CD4-positive, alpha-beta T cell (primary cell): ENCODE data around the gene KCNQ1. TPM values are rescaled to one million over a fixed set of nuclear protein-coding genes. Genes with fewer than 3 reads are reported as not detected.

ENCODE experiments used
- ATAC-seq: fragments of 200-7000 bp; cut with Tn5 transposase; one replicate; pipeline ENCODE4 v1.10.0; 2022; ENCODE audit warnings: mild to moderate bottlenecking; ENCODE audit not compliant: poor library complexity
- CTCF ChIA-PET: fragments of 350-600 bp; sonication (Branson Sonifier 250); formaldehyde crosslinking; loops from one replicate; lab custom pipeline; 2021; ENCODE audit warnings: antibody characterized with exemption, inconsistent platforms; lab: Charles Lee
- POLR2A ChIA-PET: fragments of 350-600 bp; sonication (Branson Sonifier 250); formaldehyde crosslinking; loops from one replicate; lab custom pipeline; 2021; ENCODE audit warnings: antibody characterized with exemption, inconsistent platforms; lab: Charles Lee
- DNase-seq, 14 experiments: peaks; one replicate each; pipeline ENCODE4 v3.0.0-alpha.2; 2013 to 2020; ENCODE audit warnings: mixed read lengths in 2 of 14
- H3K27ac ChIP-seq, 2 donors: one replicate each; pipeline versions ENCODE4 v1.5.1 to v1.7.0; 2013; ENCODE audit warnings: low read length in 2 of 2, low read depth in 1 of 2, mild to moderate bottlenecking in 1 of 2
- H3K27me3 ChIP-seq, 2 experiments: 1 replicate in 1 of 2; 2 replicates in 1 of 2; pipeline versions ENCODE4 v1.6.1 to v1.7.0; 2013; ENCODE audit warnings: low read length in 2 of 2, control low read depth in 1 of 2, mild to moderate bottlenecking in 1 of 2, moderate library complexity in 1 of 2; ENCODE audit not compliant: insufficient read depth in 2 of 2, control insufficient read depth in 1 of 2
- H3K36me3 ChIP-seq: one replicate; pipeline ENCODE4 v1.6.1; 2013; ENCODE audit warnings: low read length, control low read depth; ENCODE audit not compliant: insufficient read depth
- H3K4me1 ChIP-seq: one replicate; pipeline ENCODE4 v1.6.1; 2013; ENCODE audit warnings: low read length, control low read depth; ENCODE audit not compliant: insufficient read depth
- H3K4me3 ChIP-seq: one replicate; pipeline ENCODE4 v1.5.1; 2013; ENCODE audit warnings: mild to moderate bottlenecking, low read length, moderate library complexity
- H3K9me3 ChIP-seq, 2 experiments: 1 replicate in 1 of 2; 2 replicates in 1 of 2; pipeline versions ENCODE4 v1.6.1 to v1.7.0; 2013; ENCODE audit warnings: low read length in 2 of 2, mild to moderate bottlenecking in 2 of 2, control low read depth in 1 of 2, moderate library complexity in 1 of 2; ENCODE audit not compliant: control insufficient read depth in 1 of 2, insufficient read depth in 1 of 2
- H3K27ac Mint-ChIP-seq: one replicate; pipeline ENCODE4 v1.8.0; 2020; ENCODE audit warnings: mixed read lengths
- H3K27me3 Mint-ChIP-seq: one replicate; pipeline ENCODE4 v1.8.0; 2021; ENCODE audit warnings: mixed read lengths
- H3K36me3 Mint-ChIP-seq: one replicate; pipeline ENCODE4 v1.8.0; 2021; ENCODE audit warnings: low read depth, mixed read lengths
- H3K4me1 Mint-ChIP-seq: one replicate; pipeline ENCODE4 v1.8.0; 2021; ENCODE audit warnings: low read depth, mixed read lengths
- H3K4me3 Mint-ChIP-seq: one replicate; pipeline ENCODE4 v1.8.0; 2020; ENCODE audit warnings: mild to moderate bottlenecking, mixed read lengths
- H3K9me3 Mint-ChIP-seq: one replicate; pipeline ENCODE4 v1.8.0; 2020; ENCODE audit warnings: mixed read lengths
- CTCF ChIP-seq: fragments of 200-600 bp; IDR thresholded peaks from one replicate; pipeline ENCODE4 v1.8.0; 2022; ENCODE audit warnings: antibody characterized with exemption, mild to moderate bottlenecking
- intact Hi-C, 2 experiments: fragments of 100-400 bp; cut with DNase I in 1 of 2; cut with micrococcal nuclease in 1 of 2; formaldehyde crosslinking; loops; one replicate each; pipeline versions ENCODE4 v1.15.1 to v1.9.0; 2023 to 2025; cut with DNase I, micrococcal nuclease
- total RNA-seq, 174 experiments: library from RNA in 2 of 174; stranded (reverse) in 2 of 174; gene quantifications; one replicate each; pipeline ENCODE4 v1.2.3 and lab custom pipeline; 2021 to 2026

Gene KCNQ1
- total RNA-seq, 2 experiments from 2014 or later: 31.3 to 33.1 TPM

- H3K36me3 Mint-ChIP-seq: peaks cover 14% of the 10 kb centered on the region
- no peaks in the 10 kb centered on the region for H3K9me3 ChIP-seq
- H3K4me3 ChIP-seq: no peak overlapping the region
- H3K27ac ChIP-seq: no peak overlapping the region
- no peaks in the 10 kb centered on the region for H3K27me3 Mint-ChIP-seq
- no peak for TF ChIP-seq CTCF
- ATAC-seq: no peak
- intact Hi-C loops: no loop called here
- H3K4me3 Mint-ChIP-seq: no peak overlapping the region
- H3K27ac Mint-ChIP-seq: no peak overlapping the region
- peaks cover 6% of the 10 kb centered on the region for H3K4me1 Mint-ChIP-seq
- no peaks in the 10 kb centered on the region for H3K27me3 ChIP-seq
- ChIA-PET POLR2A (no interaction called here), CTCF (no interaction called here)
- DNase-seq: peak in 1 of 14 experiments; percentile 28
- H3K9me3 Mint-ChIP-seq: no peaks in the 10 kb centered on the region
- H3K36me3 ChIP-seq: no peaks in the 10 kb centered on the region
- H3K4me1 ChIP-seq: peaks cover 1% of the 10 kb centered on the region
These were observed 248.8 kb downstream of the KCNQ1 start for GRCh38 chr11:2693271-2694261.

GRCh38 chr11:2694495-2694894 is 249.7 kb downstream of the KCNQ1 start:
- H3K27me3 Mint-ChIP-seq: no peaks in the 10 kb centered on the region
- no peaks in the 10 kb centered on the region for H3K9me3 Mint-ChIP-seq
- H3K27me3 ChIP-seq: no peaks in the 10 kb centered on the region
- H3K27ac Mint-ChIP-seq: no peak overlapping the region
- POLR2A ChIA-PET: no interaction called here
- ATAC-seq: no peak
- H3K4me3 ChIP-seq: no peak overlapping the region
- peaks cover 7% of the 10 kb centered on the region for H3K4me1 Mint-ChIP-seq
- H3K4me1 ChIP-seq: peaks cover 10% of the 10 kb centered on the region
- intact Hi-C loops: no loop called here
- H3K36me3 ChIP-seq: peaks cover 2% of the 10 kb centered on the region
- peaks cover 20% of the 10 kb centered on the region for H3K36me3 Mint-ChIP-seq
- CTCF ChIA-PET: no interaction called here
- no peak for DNase-seq
- no peak for TF ChIP-seq CTCF
- H3K4me3 Mint-ChIP-seq: no peak overlapping the region
- H3K9me3 ChIP-seq: peaks cover 0 to 9% of the 10 kb centered on the region in 2 experiments
- H3K27ac ChIP-seq: no peak overlapping the region

GRCh38 chr11:2694995-2695939 is 250.5 kb downstream of the KCNQ1 start:
- Mint-ChIP-seq H3K27ac (no peak overlapping the region), H3K4me1 (peaks cover 7% of the 10 kb centered on the region), H3K4me3 (no peak overlapping the region), H3K27me3 (no peaks in the 10 kb centered on the region), H3K36me3 (peaks cover 20% of the 10 kb centered on the region), H3K9me3 (no peaks in the 10 kb centered on the region)
- no peak for ATAC-seq
- ChIA-PET CTCF (no interaction called here), POLR2A (interaction anchor here (0.6 kb wide), 1 partner anchor 1434 kb away, joined by 4 read pairs; no protein-coding TSS in a partner anchor)
- intact Hi-C loops: loop anchor here in 1 of 2 experiments (5.0 kb wide), 1 partner anchor 197 kb away; no protein-coding TSS in a partner anchor
- Histone ChIP-seq H3K4me1 (peaks cover 10% of the 10 kb centered on the region), H3K27me3 (no peaks in the 10 kb centered on the region), H3K36me3 (peaks cover 2% of the 10 kb centered on the region), H3K9me3 (peaks cover 0 to 11% of the 10 kb centered on the region in 2 experiments), H3K4me3 (no peak overlapping the region), H3K27ac (no peak overlapping the region)
- no peak for TF ChIP-seq CTCF
- DNase-seq: peak in 1 of 14 experiments; percentile 14
